ENCODE measurements around the gene MMP15.
A peak's percentile ranks its signal among the peaks of the same experiment; 100 is the strongest.
"Not testable (repeated sequence)": the region's sequence is repeated elsewhere in the genome, so short reads cannot be mapped to it uniquely, and the experiment has no call there.

MMP15 gene

DNA sequence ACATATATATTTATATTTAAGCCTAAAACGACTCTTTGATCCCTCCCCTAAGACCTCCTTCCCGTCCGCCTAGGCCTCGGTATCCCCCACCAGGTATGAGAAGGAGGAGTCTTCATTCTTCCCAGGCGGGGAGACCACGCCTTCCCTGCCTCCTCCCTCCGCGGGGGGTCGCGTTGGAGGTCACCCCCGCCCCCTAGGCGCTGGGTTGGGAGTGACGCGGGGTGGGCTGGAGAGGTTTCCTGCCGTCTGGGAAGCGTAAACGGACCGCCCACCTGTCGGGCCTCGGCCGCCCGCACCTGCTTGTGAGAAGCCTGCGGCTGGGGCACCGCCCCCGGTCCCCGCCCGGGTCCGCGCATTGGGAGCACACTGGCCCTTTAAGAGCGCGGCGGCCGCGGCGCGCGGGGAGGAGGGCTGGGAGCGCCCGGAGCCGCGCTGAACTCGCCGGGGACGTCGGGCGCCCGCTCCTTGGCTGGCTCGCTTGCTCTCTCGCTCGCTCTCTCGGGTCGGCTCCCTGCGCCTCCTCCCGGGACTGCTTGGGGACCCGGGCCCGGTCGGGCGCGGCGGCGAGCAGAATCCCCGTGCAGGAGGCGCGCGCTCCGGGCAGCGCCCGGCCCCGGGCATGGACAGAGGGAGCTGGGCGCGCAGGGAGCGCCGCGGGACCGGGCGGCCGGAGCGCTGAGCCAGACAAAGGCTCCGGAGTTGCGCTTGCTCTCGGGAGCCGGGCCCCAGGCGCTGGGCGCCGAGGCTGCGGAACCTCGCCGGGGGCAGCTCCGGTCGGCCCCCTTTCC is at the start of gene MMP15:
MMP15 (plus strand) TSS at position 404 of the 788 bp plus-strand sequence. CDS start 597 bp downstream, outside the sequence.
- peak; percentile 50 for DNase-seq

DNA sequence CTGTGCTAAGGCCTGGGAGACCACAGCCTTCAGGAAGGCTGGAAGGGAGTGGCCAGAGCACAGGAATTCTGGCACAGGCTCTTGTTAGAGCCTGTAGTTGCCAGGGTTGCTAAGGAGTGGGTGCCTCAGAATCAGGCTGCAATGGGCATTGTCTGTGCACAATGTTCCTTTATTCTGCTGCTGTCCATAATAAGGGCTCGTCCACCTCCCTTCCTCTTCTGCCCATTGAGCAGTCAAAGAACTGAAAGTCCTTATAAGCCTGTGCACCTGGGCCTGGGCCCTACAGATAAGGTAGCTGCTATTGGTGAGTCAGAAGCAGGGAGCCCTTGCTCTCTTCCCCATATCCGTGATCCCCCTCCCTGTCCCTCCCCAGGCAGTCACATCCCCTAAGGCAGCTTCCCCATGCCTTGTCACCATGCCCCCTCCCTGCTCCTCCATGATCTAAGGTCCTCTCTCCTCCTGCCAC is 49.2 kb upstream of the MMP15 start:
- DNase-seq, result no peak

DNA sequence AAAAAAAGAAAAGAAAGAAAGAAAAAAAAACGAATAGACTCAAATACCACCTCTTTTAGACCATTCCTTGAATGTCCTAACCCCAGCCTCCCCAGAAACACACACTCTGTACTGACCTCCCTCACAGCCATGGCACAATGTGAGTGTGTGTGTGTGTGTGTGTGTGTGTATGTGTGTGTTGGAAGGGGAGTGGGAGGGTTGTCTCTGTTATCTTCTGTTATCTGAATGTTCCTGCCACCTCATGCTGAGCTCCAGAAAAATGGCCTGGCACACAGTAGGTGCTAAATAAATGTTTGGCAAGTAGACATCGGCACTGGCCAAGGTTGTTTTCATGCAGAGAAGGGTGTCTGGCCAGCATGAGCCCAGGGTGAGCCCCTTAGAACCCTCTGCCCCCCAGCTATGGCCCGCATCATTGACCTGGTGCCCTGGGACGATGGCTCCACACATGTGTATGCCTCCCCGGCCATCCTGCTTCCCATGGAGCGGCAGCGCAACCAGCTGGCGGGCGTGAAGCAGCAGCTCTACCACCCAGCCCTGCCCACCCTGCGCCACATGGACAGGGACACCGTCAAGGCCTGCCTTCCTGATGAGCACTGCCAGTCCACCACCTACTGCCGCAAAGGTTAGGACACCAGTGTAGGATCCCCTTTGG is 48.0 kb upstream of the MMP15 start:
- DNase-seq, result no peak

DNA sequence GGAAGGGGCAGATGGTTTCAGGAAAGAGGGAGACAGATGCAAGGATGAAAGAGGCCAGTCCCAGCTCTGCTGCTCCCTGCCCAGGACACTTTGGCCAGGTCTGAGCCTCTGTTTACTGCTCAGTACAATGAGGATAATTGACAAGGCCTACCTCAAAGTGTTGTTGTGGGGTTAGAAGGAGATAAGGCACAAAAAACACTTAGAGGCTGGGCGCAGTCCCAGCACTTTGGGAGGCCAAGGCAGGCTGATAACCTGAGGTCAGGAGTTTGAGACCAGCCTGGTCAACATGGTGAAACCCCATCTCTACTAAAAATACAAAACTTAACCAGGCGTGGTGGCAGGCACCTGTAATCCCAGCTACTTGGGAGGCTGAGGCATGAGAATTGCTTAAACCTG is 47.5 kb upstream of the MMP15 start:
- not testable (repeated sequence) for DNase-seq

DNA sequence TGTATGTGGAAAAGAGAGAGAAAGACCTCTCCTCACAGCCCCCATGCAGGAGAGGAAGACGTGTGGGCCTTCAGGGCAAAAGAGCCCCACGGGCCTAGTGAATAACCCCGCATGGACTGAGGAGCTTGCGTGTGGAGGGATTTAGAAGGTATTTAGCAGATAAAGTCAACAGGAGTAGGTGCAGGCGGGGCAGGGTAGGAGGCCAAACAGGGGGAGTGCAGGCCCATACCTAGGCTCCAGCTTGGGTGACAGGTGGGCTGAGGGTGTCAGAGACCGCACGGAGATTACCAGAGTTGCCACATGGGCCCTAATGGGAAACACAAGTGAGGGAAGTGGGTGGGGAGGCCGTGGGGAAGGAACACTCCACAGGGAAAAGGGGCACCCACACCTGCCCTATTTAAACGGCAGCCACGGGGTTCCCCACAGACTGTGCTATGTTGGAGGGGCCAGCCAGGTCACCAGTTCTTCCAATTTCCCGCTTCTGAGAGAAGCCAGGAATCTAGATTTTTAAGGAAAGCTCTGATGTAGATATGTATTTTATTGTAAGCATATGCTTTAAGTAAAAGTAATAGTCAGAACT is 46.5 kb upstream of the MMP15 start:
- DNase-seq, result no peak

DNA sequence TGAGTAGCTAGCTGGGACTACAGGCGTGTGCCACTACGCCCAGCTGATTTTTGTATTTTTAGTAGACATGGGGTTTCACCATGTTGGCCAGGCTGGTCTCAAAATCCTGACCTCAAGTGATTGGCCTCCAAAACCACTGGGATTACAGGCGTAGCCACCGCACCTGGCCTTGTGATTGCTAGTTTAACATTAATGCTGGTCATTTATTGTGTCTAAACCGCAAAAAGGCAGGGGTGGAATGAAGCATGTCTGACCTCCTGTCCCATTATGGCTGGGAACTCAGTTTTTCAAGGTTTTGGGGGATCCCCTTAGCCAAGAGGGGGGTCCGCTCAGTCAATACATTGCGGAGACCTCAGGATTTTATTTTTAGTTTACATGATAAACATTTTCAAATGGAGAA is 43.9 kb upstream of the MMP15 start:
- no peak for DNase-seq

DNA sequence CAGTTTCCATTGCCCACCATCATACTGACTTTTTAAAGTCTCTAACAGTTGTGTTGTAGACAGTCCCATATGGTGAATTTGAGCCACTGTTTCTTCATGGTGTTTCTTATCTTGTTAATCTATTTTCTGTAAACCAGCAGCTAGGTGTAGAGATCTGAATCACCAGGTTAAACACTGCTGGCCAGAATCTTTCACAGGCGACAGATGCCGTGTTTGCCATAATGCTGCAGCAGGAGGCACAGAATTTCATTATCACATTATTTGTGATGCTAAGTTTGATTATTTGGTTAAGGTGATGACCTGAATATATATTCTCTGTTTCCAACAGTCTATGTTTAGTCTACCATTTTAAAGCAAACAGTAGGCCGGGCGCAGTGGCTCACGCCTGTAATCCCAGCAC is 43.2 kb upstream of the MMP15 start:
- DNase-seq, result no peak

DNA sequence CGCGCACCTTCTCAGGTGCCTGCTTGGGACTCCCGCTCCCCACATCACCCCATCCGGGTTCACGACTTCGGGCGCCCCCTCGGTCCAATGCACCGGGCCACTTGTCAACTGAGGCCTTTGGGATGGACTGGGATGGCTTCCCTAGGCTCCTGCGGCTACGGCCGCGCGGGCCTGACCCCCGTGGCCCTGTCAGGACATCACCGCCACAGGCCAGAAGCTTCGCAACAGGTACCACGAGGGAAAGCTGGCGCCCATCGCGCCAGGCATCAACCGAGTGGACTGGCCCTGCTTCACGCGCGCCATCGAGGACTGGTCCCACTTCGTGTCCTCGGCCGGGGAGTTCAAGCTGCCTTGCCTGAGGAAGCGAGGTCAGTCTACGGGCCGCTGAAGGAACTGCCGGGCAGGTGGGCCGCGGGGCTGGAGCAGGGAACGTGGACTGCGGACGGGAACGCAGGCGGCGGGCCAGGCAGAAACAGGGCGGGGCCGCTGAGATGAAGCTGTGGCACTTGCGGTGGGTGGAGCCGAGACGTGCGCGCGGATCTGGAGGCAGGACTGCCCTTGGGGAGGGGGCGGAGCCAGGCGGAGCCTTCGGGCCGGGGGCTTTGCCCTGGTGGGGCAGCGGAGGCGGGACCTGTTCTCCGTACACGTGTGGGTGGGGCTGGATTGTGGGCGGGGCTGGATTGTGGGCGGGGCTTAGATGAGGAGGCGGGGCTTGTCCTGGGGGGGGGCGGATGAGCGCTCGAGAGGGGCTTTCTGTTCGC is 40.9 kb upstream of the MMP15 start:
- DNase-seq, result no peak

DNA sequence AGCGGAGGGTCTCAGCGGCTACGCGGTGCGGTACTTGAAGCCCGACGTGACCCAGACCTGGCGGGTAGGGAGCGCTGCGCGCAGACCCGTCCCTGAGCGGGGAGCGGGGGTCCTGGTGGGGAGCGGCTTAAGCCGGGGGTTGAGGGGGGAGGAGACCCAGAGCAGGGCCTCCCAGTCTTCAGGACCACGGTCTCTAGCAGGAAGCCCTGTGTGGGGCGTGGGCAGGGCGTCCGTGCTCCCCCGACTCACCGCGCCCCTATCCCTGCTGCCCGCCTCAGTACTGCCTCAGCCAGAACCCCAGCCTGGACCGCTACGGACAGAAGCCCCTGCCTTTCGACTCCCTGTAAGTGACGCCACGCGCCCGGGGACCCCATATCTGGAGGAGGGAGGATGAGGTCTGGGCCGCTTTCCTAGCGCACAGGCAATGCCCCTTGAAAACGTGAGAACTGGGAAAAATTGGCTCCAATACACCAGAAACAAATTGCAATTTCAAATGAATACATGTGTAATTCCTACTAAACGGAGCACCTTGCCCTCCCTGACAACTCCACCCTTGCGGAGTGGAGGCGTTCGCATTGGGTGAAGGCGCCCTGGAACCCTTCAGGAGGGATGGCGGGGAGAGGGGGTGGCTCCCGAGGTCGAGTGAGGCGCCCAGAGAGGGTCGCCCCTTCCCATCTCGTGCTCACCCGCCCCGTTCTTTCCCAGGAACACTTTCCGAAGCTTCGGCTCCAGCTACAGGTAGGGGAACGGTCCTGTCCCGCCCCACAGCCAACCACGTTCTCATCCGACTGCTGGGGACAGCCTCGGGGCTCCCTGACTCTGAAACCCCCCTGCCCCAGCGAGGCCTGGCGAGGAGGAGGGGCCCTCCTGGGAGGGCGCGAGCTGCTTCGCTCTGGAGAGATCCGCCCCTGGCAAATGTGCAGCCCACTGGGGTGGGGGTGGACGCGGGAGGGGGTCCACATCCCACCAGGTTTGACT is 40.1 kb upstream of the MMP15 start:
- no peak for DNase-seq

DNA sequence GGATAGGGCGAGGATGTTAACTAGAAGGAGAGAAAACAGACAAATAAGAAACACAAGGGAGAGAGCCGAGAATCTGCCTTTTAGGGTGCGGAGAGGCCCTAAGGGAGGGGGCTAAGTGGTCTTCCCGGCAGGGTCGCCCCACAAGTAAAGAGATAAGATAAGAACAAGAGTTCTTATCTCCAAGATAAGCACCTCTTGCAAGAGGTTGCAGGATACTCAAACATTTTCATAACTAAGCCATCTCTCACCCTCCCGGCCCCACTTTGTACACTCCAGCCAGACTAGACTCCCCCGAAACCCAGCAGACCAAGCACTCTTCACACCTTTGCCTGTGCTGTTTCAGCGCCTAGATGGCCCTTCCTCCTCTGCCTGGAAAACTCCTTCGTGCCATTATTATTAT is 39.4 kb upstream of the MMP15 start:
- DNase-seq, result no peak

DNA sequence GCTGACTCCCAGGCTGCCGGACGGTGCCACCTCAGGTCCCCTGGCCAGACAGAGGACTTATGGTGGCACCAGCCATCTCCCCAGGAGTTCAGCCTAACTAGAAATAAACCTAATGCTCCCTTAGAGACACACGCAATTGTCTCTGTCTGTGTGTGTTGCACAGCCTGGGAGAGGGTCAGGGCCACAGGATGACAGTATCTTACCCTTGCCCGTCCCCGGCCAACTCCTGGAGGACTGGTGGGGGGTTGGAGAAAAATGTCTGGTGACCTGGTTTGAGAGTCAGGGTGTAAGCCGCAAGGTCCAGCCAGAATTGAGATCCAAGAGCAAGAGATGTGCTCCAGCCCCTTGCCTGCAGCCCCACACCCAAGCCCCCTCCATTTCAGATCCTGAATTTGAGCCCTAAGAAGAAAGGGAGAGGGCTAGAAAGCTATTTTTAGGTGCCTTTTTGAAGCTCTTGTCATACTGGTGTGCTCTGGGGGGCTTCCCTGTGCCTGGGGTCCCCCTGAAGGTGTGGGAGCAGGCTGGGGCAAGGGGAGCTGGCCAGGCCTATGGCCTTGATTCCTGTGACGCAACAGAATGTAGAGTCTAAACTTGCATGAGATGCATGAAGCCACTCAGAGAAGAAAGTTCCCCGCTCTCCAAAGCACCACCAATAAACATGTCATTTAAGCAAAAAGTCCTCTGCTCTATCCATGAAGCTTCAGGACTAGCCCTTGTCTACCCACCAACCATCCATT is 37.9 kb upstream of the MMP15 start:
- DNase-seq, result no peak

DNA sequence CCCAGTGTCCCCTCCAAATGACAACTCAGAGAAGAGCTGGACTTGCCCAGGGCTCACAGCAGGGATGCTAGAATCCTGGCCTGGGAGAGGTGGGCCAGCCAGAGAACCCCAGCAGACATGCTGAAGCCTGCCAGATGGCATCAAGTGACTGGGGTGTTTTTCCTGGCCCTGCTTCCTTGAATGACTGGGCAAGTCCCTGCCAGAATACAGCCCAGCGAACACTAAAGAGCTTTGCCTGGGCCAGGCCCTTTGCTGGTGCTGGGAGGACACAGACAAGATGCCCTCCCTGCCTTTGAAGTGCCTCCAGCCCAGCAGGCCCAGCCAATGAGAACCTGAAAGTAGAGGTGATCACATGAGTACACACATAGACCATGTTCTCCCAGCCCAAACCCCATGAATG is 36.6 kb upstream of the MMP15 start:
- DNase-seq, result no peak

DNA sequence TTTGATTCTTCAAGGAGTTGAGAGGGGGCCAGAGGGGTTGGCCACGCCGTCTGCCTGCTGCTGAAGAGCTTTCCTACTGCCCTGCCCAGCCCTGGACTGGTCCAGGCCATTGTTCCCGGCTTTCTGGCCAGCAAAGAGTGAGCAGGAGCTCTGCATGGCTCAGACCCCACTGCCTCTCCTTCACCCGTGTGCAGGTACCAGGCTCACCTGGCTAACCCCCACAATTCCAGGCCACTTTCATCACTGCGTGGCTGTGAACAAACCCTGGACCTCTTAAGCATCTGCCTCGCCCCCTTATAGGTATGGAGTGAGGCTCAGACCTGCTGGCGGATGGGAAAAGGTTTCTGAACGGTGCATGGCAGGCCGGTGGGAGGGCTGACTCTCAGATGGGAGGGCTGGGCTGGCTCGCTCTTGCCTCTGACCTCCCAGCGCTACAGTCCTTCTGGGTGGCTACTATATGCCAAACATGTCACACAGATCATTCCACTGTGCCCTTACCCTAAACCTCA is 33.9 kb upstream of the MMP15 start:
- DNase-seq, result no peak

DNA sequence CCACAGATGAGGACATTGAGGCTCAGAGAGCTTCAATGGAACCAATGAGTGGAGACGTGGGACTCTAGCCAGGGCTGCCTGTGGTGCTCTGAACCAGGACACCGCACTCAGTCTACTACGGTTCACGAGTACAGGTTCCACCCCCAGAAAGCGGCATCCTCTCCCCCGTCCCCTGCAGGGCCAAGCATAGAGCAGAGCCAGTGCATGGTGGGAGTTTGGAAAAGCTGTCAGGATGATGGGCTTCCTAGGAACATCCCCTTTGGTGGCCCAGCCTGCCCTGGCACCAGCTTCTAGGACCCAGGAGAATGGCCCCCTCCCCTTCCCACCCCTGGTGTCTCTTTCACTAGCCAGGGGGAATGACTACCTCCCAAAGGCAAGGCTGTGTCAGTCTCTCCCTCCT is 33.5 kb upstream of the MMP15 start:
- DNase-seq, result no peak

DNA sequence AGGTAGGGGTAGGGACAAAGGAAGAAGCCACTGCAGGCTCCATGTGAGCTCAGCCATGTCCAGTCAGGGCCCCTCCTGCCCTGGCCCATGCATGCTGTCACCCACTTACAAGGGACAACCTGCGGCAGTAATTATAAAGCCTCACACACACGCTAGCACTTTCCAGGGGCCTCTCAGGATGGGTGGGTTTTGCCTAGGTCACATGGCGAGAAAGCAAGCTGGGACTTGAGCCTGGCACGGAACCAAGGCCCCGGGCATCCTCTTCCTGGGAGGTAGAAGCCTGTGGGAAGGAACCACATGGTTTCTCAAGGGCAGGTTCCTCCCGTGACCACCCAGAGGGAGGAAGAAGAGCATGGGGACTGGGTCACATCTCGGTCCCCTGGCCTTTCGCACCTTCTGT is 32.1 kb upstream of the MMP15 start:
- DNase-seq, result no peak

DNA sequence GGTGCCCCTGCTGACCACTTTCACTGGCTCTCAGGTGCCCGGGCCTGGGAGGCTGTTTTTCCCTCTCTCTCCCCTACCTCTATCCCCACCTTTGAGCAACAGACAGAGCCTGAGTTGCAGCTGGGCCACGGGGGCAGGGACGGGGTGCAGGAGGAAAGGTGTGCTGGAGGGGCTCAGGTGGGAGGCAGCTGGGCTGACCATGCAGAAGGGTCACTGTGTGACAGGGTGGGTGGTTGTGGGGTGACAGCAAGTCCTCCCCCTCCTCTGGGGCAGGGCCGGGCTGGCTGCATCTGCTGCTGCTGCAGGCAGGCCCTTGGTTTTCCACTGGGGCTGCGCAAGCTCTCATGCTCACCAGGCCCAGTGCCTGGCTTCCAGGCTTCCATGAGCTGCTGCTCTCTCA is 31.7 kb upstream of the MMP15 start:
- DNase-seq, result no peak

DNA sequence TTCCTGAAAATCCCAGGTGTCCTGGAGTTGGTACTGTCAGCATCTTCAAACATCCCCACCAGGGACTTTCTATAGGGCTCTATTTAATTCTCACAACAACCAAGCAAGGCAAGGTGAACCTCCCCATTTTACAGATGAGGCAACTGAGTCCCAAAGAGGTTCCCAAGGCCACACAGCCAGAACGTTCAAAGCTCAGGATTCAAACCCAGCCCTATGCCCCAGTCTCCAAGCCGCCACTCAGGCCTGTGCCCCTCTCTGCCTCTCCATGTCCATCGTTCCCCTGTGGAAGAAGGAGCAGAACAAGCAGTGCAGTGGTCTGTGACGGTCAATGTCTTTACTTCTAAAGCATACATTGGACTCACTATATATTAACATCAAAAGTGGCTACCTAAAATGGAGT is 31.2 kb upstream of the MMP15 start:
- DNase-seq, result no peak

DNA sequence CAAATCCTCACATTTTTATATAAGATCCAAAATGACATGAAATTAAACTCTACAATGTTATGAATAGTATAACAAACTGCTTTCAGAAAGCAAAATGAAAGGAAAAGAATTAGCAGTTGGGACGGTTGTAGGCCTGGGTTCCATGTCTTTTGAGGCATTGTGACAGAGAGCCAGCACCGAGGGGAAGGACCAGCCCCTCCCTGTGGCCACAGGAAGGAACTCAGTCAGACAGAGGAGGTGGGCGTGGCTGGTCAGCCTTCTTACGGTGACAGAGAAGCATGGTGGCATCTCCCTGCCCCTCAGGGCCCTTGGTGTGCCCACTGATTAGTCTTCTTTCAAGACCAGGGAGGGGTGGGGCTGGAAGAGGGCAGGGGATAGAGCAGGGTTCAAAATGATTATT is 30.8 kb upstream of the MMP15 start:
- peak; percentile 44 to 55 for DNase-seq

DNA sequence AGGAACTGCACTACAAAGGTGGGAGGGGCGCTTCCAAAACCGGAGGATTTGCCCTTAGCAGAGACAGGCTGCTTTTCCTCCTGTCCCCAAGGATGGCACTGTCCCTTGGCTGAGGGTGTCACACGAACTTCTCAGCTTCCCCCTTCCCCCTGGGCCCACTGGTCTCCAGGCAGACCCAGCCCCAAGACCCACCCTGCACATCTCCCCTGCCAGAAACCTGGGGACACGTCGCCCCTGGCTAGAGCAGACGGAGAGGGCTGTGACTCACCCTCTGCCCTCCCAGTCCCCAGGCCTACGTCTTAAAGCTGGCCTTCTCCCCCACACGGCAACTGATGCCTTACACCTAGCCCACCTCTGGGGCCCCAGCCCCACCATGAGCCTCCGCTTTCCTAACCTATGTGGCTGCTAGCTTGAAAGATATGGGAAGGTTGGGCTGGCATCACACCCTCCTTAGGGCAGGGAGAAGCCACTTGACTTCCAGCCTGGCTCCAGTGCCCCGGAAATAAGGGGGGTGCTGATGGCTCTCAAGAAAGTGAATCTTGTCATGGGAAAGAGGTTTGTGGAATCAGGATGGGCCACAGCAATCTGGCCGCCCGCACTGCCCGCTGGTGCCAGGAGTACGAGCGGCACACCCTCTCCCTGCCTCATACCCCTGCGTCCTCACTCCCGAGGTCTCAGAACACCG is 29.7 kb upstream of the MMP15 start:
- DNase-seq, result no peak

DNA sequence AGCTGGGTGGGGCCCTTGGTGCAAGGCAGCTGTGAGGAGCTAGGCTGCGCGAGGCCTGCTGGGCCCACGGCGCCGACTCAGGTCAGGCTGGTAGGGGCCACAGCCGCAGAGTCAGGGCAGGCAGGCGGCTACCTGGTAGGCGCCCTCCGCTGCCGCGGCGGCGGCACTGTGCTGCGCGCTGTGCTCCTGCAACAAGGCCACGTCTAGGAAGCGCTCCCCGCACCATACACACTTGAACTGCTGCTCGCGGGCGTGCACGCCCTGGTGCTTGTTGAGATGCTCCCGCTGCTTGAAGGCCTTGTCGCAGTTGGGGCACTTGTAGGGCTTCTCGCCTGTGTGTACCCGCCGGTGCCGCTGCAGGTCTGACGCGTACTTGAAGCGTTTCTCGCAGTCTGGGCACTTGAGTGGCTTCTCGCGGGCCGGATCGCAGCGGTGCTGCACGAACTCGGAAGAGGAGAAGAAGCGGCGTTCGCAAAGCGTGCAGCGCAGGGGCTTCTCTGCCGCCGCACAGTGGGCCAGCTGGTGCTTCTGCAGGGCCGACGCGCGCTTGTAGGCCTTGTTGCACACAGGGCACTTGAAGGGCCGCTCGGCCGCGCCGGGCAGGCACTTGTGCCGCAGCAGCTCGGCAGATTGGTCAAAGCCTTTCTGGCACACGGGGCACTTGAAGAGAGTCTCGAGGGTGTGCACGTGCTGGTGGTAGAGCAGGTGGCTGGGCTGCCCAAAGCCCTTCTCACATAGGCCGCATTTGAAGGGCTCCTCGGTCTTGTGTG is 29.0 kb upstream of the MMP15 start:
- no peak for DNase-seq

Measured in Kasumi-1 (cell line).